A673 (cell line): ENCODE results near the gene SMARCD2.

ENCODE experiments used
- CTCF ChIP-seq: fragments of 300-800, 200-600 bp; sonication (generic); conservative IDR thresholded peaks from 2 replicates; pipeline ENCODE4 v1.5.1; 2017; ENCODE audit warnings: low read depth, mild to moderate bottlenecking, antibody characterized with exemption, low read length, moderate library complexity, mixed read lengths
- EZH2 ChIP-seq: fragments of 200-600 bp; sonication (generic); IDR thresholded peaks from 2 replicates; pipeline ENCODE4 v1.6.1; 2017; ENCODE audit warnings: borderline replicate concordance, low read depth, mild to moderate bottlenecking, mixed read lengths, antibody characterized with exemption, low read length; ENCODE audit not compliant: poor library complexity, severe bottlenecking

GRCh38 chr17:63830904-63831491 is 11.5 kb downstream of the SMARCD2 start:
- TF ChIP-seq EZH2 (no peak), CTCF (no peak)
